ENCODE measurements around the gene PCSK1N. TPM values are rescaled to one million over a fixed set of nuclear protein-coding genes. Genes with fewer than 3 reads are reported as not detected.

Gene PCSK1N
- total RNA-seq, 2 donors from 2014 or later: 8.8 to 21.4 TPM

Other genes starting within 250 kb of the PCSK1N start
- 100 to 1,000 TPM; 126 to 141 TPM for gene WDR13, start 238.1 kb downstream of the PCSK1N start, total RNA-seq
- gene WAS, start 151.8 kb downstream of the PCSK1N start, total RNA-seq: 1 to 10 TPM; 2.4 to 6.6 TPM
- 1 to 10 TPM; 3.1 to 5.0 TPM for gene SUV39H1, start 138.9 kb downstream of the PCSK1N start, total RNA-seq
- gene GLOD5, start 73.9 kb downstream of the PCSK1N start, total RNA-seq: 10 to 100 TPM in 1 of 2 donors, 1 to 10 TPM in 1; 9.5 to 11.4 TPM
- not detected for gene GATA1, start 49.0 kb downstream of the PCSK1N start, total RNA-seq
- gene HDAC6, start 33.5 kb downstream of the PCSK1N start, total RNA-seq: 10 to 100 TPM; 78.9 to 91.8 TPM
- gene ERAS, start 9.1 kb downstream of the PCSK1N start, total RNA-seq: not detected
- gene TIMM17B, start 62.2 kb upstream of the PCSK1N start, total RNA-seq: 10 to 100 TPM; 44.6 to 46.7 TPM
- 10 to 100 TPM; 68.8 to 70.5 TPM for gene PQBP1, start 62.3 kb upstream of the PCSK1N start, total RNA-seq
- 10 to 100 TPM; 50.0 to 60.6 TPM for gene SLC35A2, start 76.0 kb upstream of the PCSK1N start, total RNA-seq
- 10 to 100 TPM; 11.6 to 20.4 TPM for gene PIM2, start 83.4 kb upstream of the PCSK1N start, total RNA-seq
- gene OTUD5, start 122.0 kb upstream of the PCSK1N start, total RNA-seq: 10 to 100 TPM; 37.2 to 44.2 TPM
- gene KCND1, start 136.2 kb upstream of the PCSK1N start, total RNA-seq: under 1 TPM; 0.61 to 0.76 TPM
- gene GRIPAP1, start 166.7 kb upstream of the PCSK1N start, total RNA-seq: 10 to 100 TPM; 37.1 to 45.0 TPM
- gene TFE3, start 207.7 kb upstream of the PCSK1N start, total RNA-seq: 10 to 100 TPM; 23.2 to 26.6 TPM
- gene CCDC120, start 223.4 kb upstream of the PCSK1N start, total RNA-seq: 10 to 100 TPM; 15.0 to 15.7 TPM
- 1 to 10 TPM; 4.2 to 5.9 TPM for gene PRAF2, start 238.4 kb upstream of the PCSK1N start, total RNA-seq
- 10 to 100 TPM; 39.7 to 57.7 TPM for gene WDR45, start 244.3 kb upstream of the PCSK1N start, total RNA-seq